ENCODE results near the gene SAPCD2.

DNA sequence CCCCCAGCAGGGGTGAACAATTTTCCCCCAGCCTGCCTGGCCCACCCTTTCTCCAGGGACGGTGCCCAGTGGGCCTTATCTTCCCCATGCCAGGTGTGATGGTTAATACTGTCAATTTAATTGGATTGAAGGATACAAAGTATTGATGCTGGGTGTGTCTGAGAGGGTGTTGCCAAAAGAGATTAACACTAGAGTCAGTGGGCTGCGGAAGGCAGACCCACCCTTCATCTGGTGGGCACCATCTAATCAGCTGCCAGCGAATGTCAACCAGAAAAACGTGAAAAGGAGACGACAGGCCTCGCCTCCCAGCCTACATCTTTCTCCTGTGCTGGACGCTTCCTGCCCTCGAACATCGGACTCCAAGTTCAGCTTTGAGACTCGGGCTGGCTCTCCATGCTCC is 32.9 kb downstream of the SAPCD2 start:
- TF ChIP-seq, protein P1, sequence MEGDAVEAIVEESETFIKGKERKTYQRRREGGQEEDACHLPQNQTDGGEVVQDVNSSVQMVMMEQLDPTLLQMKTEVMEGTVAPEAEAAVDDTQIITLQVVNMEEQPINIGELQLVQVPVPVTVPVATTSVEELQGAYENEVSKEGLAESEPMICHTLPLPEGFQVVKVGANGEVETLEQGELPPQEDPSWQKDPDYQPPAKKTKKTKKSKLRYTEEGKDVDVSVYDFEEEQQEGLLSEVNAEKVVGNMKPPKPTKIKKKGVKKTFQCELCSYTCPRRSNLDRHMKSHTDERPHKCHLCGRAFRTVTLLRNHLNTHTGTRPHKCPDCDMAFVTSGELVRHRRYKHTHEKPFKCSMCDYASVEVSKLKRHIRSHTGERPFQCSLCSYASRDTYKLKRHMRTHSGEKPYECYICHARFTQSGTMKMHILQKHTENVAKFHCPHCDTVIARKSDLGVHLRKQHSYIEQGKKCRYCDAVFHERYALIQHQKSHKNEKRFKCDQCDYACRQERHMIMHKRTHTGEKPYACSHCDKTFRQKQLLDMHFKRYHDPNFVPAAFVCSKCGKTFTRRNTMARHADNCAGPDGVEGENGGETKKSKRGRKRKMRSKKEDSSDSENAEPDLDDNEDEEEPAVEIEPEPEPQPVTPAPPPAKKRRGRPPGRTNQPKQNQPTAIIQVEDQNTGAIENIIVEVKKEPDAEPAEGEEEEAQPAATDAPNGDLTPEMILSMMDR (IDR thresholded peaks at IDR 0.05): no peak
- TF ChIP-seq EP300 (IDR thresholded peaks at IDR 0.05): no peak
